Testis (tissue), 2 donors: ENCODE measurements around the gene PRRG4.
"Not testable (repeated sequence)": the region's sequence is repeated elsewhere in the genome, so short reads cannot be mapped to it uniquely, and the experiment has no call there.

Experiments
- CTCF ChIP-seq, 3 experiments: fragments of 450-650 bp in 2 of 3; fragments of 200-600 bp in 1 of 3; sonication (generic) in 1 of 3; IDR thresholded peaks; one replicate each; pipeline ENCODE4 v1.5.1; 2016 to 2019; ENCODE audit warnings: antibody characterized with exemption in 3 of 3, mild to moderate bottlenecking in 2 of 3, moderate library complexity in 1 of 3
- POLR2A ChIP-seq: fragments of 450-650 bp; IDR thresholded peaks from one replicate; pipeline ENCODE4 v1.6.1; 2017; ENCODE audit warnings: antibody characterized with exemption, mild to moderate bottlenecking, moderate library complexity

GRCh38 chr11:32823617-32824016 lies 6.1 kb upstream of the PRRG4 start:
- TF ChIP-seq POLR2A; CTCF (IDR thresholded peaks at IDR 0.05): not testable (repeated sequence)
